DND-41 (cell line): ENCODE results near the gene CHST12.

Experiments
- CTCF ChIP-seq: IDR thresholded peaks from 2 replicates; pipeline ENCODE4 v1.5.1; 2012; ENCODE audit warnings: borderline replicate concordance, low read length, moderate library complexity, mild to moderate bottlenecking; ENCODE audit not compliant: poor library complexity, severe bottlenecking; ENCODE audit errors: extremely low read depth
- EZH2 ChIP-seq: IDR thresholded peaks from 3 replicates; pipeline ENCODE4 v1.6.1; 2012; ENCODE audit warnings: borderline replicate concordance, low read depth, mild to moderate bottlenecking, moderate library complexity, low read length, inconsistent platforms; ENCODE audit not compliant: severe bottlenecking

GRCh38 chr7:2383543-2384274 lies 19.7 kb upstream of the CHST12 start:
- TF ChIP-seq CTCF = no peak
- no peak for TF ChIP-seq EZH2
